IMR-90 (cell line): ENCODE measurements around the gene CACNA1D. TPM values are rescaled to one million over a fixed set of nuclear protein-coding genes. Genes with fewer than 3 reads are reported as not detected.

ENCODE experiments used
- ATAC-seq: fragments of 200-7000 bp; cut with Tn5 transposase; 2 replicates; pipeline ENCODE4 v1.9.1; 2020; ENCODE audit warnings: low read depth, mild to moderate bottlenecking, moderate library complexity
- BruUV-seq: library from RNA; stranded (reverse); fragments of 400-500 nt; replicated peaks from 2 replicates; lab custom pipeline; 2021; lab: Mats Ljungman, UMichigan
- CTCF ChIA-PET: fragments of 300-600 bp; formaldehyde crosslinking; extraction: SDS; loops from one replicate; lab custom pipeline; 2021; ENCODE audit warnings: antibody characterized with exemption; lab: Yijun Ruan, JAX
- POLR2A ChIA-PET: fragments of 300-600 bp; sonication (Branson Sonifier 250); formaldehyde crosslinking; loops from one replicate; lab custom pipeline; 2022; ENCODE audit warnings: antibody characterized with exemption; ENCODE audit not compliant: unreplicated experiment; lab: Charles Lee
- DNase-seq: peaks from one replicate; pipeline ENCODE4 v3.0.0; 2013
- H2AFZ ChIP-seq: replicated peaks from 2 replicates; pipeline ENCODE3; 2013; ENCODE audit warnings: low read length, mild to moderate bottlenecking; ENCODE audit not compliant: poor library complexity
- H2AK5ac ChIP-seq: 2 replicates; pipeline ENCODE4 v1.6.1; 2013; ENCODE audit warnings: low read depth, low read length, inconsistent platforms
- H2AK9ac ChIP-seq: replicated peaks from 2 replicates; pipeline ENCODE3; 2013; ENCODE audit warnings: mild to moderate bottlenecking, low read depth, low read length, moderate library complexity; ENCODE audit not compliant: poor library complexity
- H2BK120ac ChIP-seq: 2 replicates; pipeline ENCODE4 v1.6.1; 2013; ENCODE audit warnings: low read depth, low read length, inconsistent platforms
- H2BK15ac ChIP-seq: 3 replicates; pipeline ENCODE4 v1.6.1; 2013; ENCODE audit warnings: low read depth, low read length, inconsistent platforms
- H2BK20ac ChIP-seq: 2 replicates; pipeline ENCODE4 v1.6.1; 2013; ENCODE audit warnings: low read depth, mild to moderate bottlenecking, inconsistent platforms, low read length, moderate library complexity
- H2BK5ac ChIP-seq: 2 replicates; pipeline ENCODE4 v1.6.1; 2013; ENCODE audit warnings: mild to moderate bottlenecking, low read depth, low read length, inconsistent platforms; ENCODE audit not compliant: poor library complexity, severe bottlenecking
- H3K14ac ChIP-seq: replicated peaks from 2 replicates; pipeline ENCODE4 v1.6.1; 2013; ENCODE audit warnings: low read depth, low read length, inconsistent platforms
- H3K18ac ChIP-seq: 2 replicates; pipeline ENCODE4 v1.6.1; 2013; ENCODE audit warnings: low read depth, low read length, control low read depth
- H3K23ac ChIP-seq: 2 replicates; pipeline ENCODE4 v1.6.1; 2013; ENCODE audit warnings: low read depth, low read length, inconsistent platforms
- H3K27ac ChIP-seq: 2 replicates; pipeline ENCODE4 v1.5.1; 2013; ENCODE audit warnings: mild to moderate bottlenecking, control low read depth, low read length; ENCODE audit not compliant: insufficient read depth
- H3K27me3 ChIP-seq: 2 replicates; pipeline ENCODE4 v1.6.1; 2013; ENCODE audit warnings: low read length; ENCODE audit not compliant: control insufficient read depth, insufficient read depth
- H3K36me3 ChIP-seq: 2 replicates; pipeline ENCODE4 v1.6.1; 2013; ENCODE audit warnings: low read length, mixed read lengths; ENCODE audit not compliant: control insufficient read depth, insufficient read depth
- H3K4ac ChIP-seq: 2 replicates; pipeline ENCODE4 v1.6.1; 2013; ENCODE audit warnings: low read depth, low read length, inconsistent platforms
- H3K4me1 ChIP-seq: 2 replicates; pipeline ENCODE4 v1.6.1; 2013; ENCODE audit warnings: low read length, mixed read lengths; ENCODE audit not compliant: control insufficient read depth, insufficient read depth
- H3K4me2 ChIP-seq: 2 replicates; pipeline ENCODE4 v1.6.1; 2013; ENCODE audit warnings: low read depth, mild to moderate bottlenecking, control low read depth, low read length, moderate library complexity
- H3K4me3 ChIP-seq: 2 replicates; pipeline ENCODE4 v1.5.1; 2013; ENCODE audit warnings: low read depth, mild to moderate bottlenecking, control low read depth, low read length, moderate library complexity; ENCODE audit not compliant: insufficient read depth
- H3K56ac ChIP-seq: 2 replicates; pipeline ENCODE4 v1.6.1; 2013; ENCODE audit warnings: low read length, inconsistent platforms; ENCODE audit not compliant: insufficient read depth; ENCODE audit errors: extremely low read depth
- H3K79me1 ChIP-seq, 2 experiments: 2 replicates each; pipeline ENCODE4 v1.6.1; 2013; ENCODE audit warnings: low read length in 2 of 2, inconsistent platforms in 1 of 2, low read depth in 1 of 2
- H3K9ac ChIP-seq: 2 replicates; pipeline ENCODE4 v1.6.1; 2013; ENCODE audit warnings: low read depth, low read length, control low read depth
- H3K9me1 ChIP-seq: 2 replicates; pipeline ENCODE4 v1.6.1; 2013; ENCODE audit warnings: low read length, inconsistent platforms; ENCODE audit not compliant: insufficient read depth
- H3K9me3 ChIP-seq: 2 replicates; pipeline ENCODE4 v1.6.1; 2013; ENCODE audit warnings: low read length; ENCODE audit not compliant: control insufficient read depth, insufficient read depth
- H4K20me1 ChIP-seq: 2 replicates; pipeline ENCODE4 v1.6.1; 2013; ENCODE audit warnings: low read length, inconsistent platforms; ENCODE audit not compliant: insufficient read depth
- H4K5ac ChIP-seq: 2 replicates; pipeline ENCODE4 v1.6.1; 2013; ENCODE audit warnings: mild to moderate bottlenecking, low read depth, low read length, control low read depth
- H4K8ac ChIP-seq, 2 experiments: 2 replicates each; pipeline ENCODE4 v1.6.1; 2013; ENCODE audit warnings: low read depth in 2 of 2, low read length in 2 of 2, control low read depth in 1 of 2, inconsistent platforms in 1 of 2
- H4K91ac ChIP-seq: 2 replicates; pipeline ENCODE4 v1.6.1; 2013; ENCODE audit warnings: low read depth, low read length, inconsistent platforms; ENCODE audit not compliant: insufficient read depth
- BHLHE40 ChIP-seq: fragments of 150-350 bp; IDR thresholded peaks from 2 replicates; pipeline ENCODE4 v1.6.1; 2016; ENCODE audit warnings: mild to moderate bottlenecking, low read depth, low read length
- CHD1 ChIP-seq: IDR thresholded peaks from 2 replicates; pipeline ENCODE4 v1.6.1; 2012; ENCODE audit warnings: low read depth, low read length, improper control_type of control experiment
- CTCF ChIP-seq: conservative IDR thresholded peaks from 2 replicates; pipeline ENCODE4 v1.5.1; 2012; ENCODE audit warnings: mild to moderate bottlenecking, low read depth, low read length, improper control_type of control experiment
- ELK1 ChIP-seq: fragments of 150-350 bp; IDR thresholded peaks from 2 replicates; pipeline ENCODE4 v1.6.1; 2016; ENCODE audit warnings: low read depth, mild to moderate bottlenecking, low read length, moderate library complexity, borderline replicate concordance
- MAZ ChIP-seq: IDR thresholded peaks from 2 replicates; pipeline ENCODE4 v1.6.1; 2012; ENCODE audit warnings: low read depth, mild to moderate bottlenecking, low read length, improper control_type of control experiment, moderate library complexity, borderline replicate concordance
- MXI1 ChIP-seq: IDR thresholded peaks from 2 replicates; pipeline ENCODE4 v1.6.1; 2012; ENCODE audit warnings: low read depth, mild to moderate bottlenecking, low read length, moderate library complexity, borderline replicate concordance
- NFE2L2 ChIP-seq: fragments of 150-350 bp; IDR thresholded peaks from 2 replicates; pipeline ENCODE4 v1.6.1; 2016; ENCODE audit warnings: low read depth, mild to moderate bottlenecking, low read length
- POLR2A ChIP-seq: IDR thresholded peaks from 2 replicates; pipeline ENCODE4 v1.6.1; 2012; ENCODE audit warnings: mild to moderate bottlenecking, low read depth, low read length
- RAD21 ChIP-seq: IDR thresholded peaks from 2 replicates; pipeline ENCODE4 v1.6.1; 2012; ENCODE audit warnings: low read length, improper control_type of control experiment
- RCOR1 ChIP-seq: IDR thresholded peaks from 2 replicates; pipeline ENCODE4 v1.6.1; 2012; ENCODE audit warnings: mild to moderate bottlenecking, low read length, improper control_type of control experiment; ENCODE audit not compliant: insufficient replicate concordance
- SMC3 ChIP-seq: fragments of 150-350 bp; IDR thresholded peaks from 2 replicates; pipeline ENCODE4 v1.6.1; 2016; ENCODE audit warnings: low read depth, mild to moderate bottlenecking, antibody characterized with exemption, low read length, moderate library complexity
- USF2 ChIP-seq: fragments of 150-350 bp; IDR thresholded peaks from 2 replicates; pipeline ENCODE4 v1.6.1; 2017; ENCODE audit warnings: mild to moderate bottlenecking, antibody characterized with exemption, low read length, low read depth
- WGBS, 2 experiments: methylation state at CpG; one replicate each; pipeline versions ENCODE4 v1.1.5 to v1.1.7; 2013; ENCODE audit warnings: missing lambda C conversion rate in 2 of 2; ENCODE audit not compliant: insufficient read length in 1 of 2; ENCODE audit errors: extremely low coverage in 2 of 2; 5-methylcytosine and 5-hydroxymethylcytosine counted together
- dilution Hi-C: fragments of 300-500 bp; cut with HindIII; formaldehyde crosslinking; loops from one replicate; pipeline ENCODE4 v1.14.3; 2018; ENCODE audit warnings: low sequenced_read_pairs; ENCODE audit not compliant: unreplicated experiment
- in situ Hi-C: fragments of 300-500 bp; cut with MboI; formaldehyde crosslinking; loops from 3 replicates; pipeline ENCODE4 v1.14.3; 2019; ENCODE audit warnings: low sequenced_read_pairs, inconsistent platforms, mixed read lengths
- intact Hi-C: fragments of 100-400 bp; cut with micrococcal nuclease; formaldehyde crosslinking; loops from 2 replicates; pipeline ENCODE4 v1.10.0; 2022
- polyA plus RNA-seq, 3 experiments: library from polyadenylated mRNA; depleted of rRNA; stranded (reverse); fragments of >200 nt; gene quantifications; 2 replicates each; pipeline ENCODE4 v1.2.3, GENCODE V29; 2012; ENCODE audit warnings: low replicate concordance in 1 of 3
- total RNA-seq: library from RNA; depleted of rRNA; stranded (reverse); fragments of >200 nt; gene quantifications from 2 replicates; pipeline ENCODE4 v1.2.3, GENCODE V29; 2012

Gene CACNA1D
- total and polyA plus RNA-seq, 2 of the 4 experiments (the other 2 are of a cell fraction), result 0.07 TPM; not detected in 1

- H3K14ac ChIP-seq, result no peak overlapping the region
- DNase-seq (no peak), ATAC-seq (no peak)
- H2AFZ ChIP-seq, result no peak overlapping the region
- no peak overlapping the region for H2AK5ac ChIP-seq
- ChIA-PET POLR2A (no interaction called here), CTCF (no interaction called here)
- BruUV-seq, result no TSS peak
- dilution Hi-C loops, result no loop called here
- H2AK9ac ChIP-seq, result no peak overlapping the region
- intact Hi-C loops, result no loop called here
- H3K9me3 ChIP-seq, result no peaks in the 10 kb centered on the region
- no peak overlapping the region for H3K9ac ChIP-seq
- H4K91ac ChIP-seq, result no peak overlapping the region
- H3K18ac ChIP-seq, result no peak overlapping the region
- no peaks in the 10 kb centered on the region for H3K36me3 ChIP-seq
- no peak overlapping the region for H3K4me3 ChIP-seq
- H3K79me1 ChIP-seq, result no peaks in the 10 kb centered on the region
- WGBS, 2 experiments, result no CpG with 5 or more reads among the region's 11 CpGs
- no peak overlapping the region for H3K27ac ChIP-seq
- no peak overlapping the region for H3K56ac ChIP-seq
- H3K4ac ChIP-seq, result no peak overlapping the region
- no peak for TF ChIP-seq MXI1
- no peak for TF ChIP-seq RAD21
- no peak for TF ChIP-seq BHLHE40
- no peak for TF ChIP-seq SMC3
- no peak for TF ChIP-seq MAZ
- TF ChIP-seq USF2, result no peak
- no peak for TF ChIP-seq ELK1
- TF ChIP-seq NFE2L2, result no peak
- no peak for TF ChIP-seq CTCF
- TF ChIP-seq CHD1, result no peak
- TF ChIP-seq RCOR1, result no peak
- no peak for TF ChIP-seq POLR2A
- no peak overlapping the region for H2BK20ac ChIP-seq
- H3K4me2 ChIP-seq, result no peak overlapping the region
- no peaks in the 10 kb centered on the region for H3K9me1 ChIP-seq
- H4K20me1 ChIP-seq, result no peaks in the 10 kb centered on the region
- no peak overlapping the region for H2BK5ac ChIP-seq
- in situ Hi-C loops, result no loop called here
- H2BK120ac ChIP-seq, result no peak overlapping the region
- no peak overlapping the region for H4K8ac ChIP-seq
- H3K27me3 ChIP-seq, result peaks cover 8% of the 10 kb centered on the region
- H2BK15ac ChIP-seq, result no peak overlapping the region
- H3K4me1 ChIP-seq, result no peaks in the 10 kb centered on the region
- no peak overlapping the region for H4K5ac ChIP-seq
- no peak overlapping the region for H3K23ac ChIP-seq
Observed at GRCh38 chr3:53675942-53676341, 181.5 kb downstream of the CACNA1D start.
